Memory B cell (primary cell): ENCODE data around the gene EYS.

Source experiments
- ATAC-seq: fragments of 150-1000 bp; cut with Tn5 transposase; 2 replicates; pipeline ENCODE4 v1.10.0; 2021; ENCODE audit warnings: low read depth, mild to moderate bottlenecking, moderate library complexity
- DNase-seq, 2 donors: peaks; one replicate each; pipeline ENCODE4 v3.0.0; 2022; ENCODE audit warnings: low spot score in 2 of 2
- H3K27ac Mint-ChIP-seq: one replicate; pipeline ENCODE4 v1.8.0; 2022; ENCODE audit warnings: mild to moderate bottlenecking, moderate library complexity, mixed read lengths
- H3K27me3 Mint-ChIP-seq: one replicate; pipeline ENCODE4 v1.8.0; 2022; ENCODE audit warnings: mixed read lengths
- H3K36me3 Mint-ChIP-seq: one replicate; pipeline ENCODE4 v1.8.0; 2022; ENCODE audit warnings: mild to moderate bottlenecking, mixed read lengths
- H3K4me1 Mint-ChIP-seq: one replicate; pipeline ENCODE4 v1.8.0; 2022; ENCODE audit warnings: mixed read lengths
- H3K4me3 Mint-ChIP-seq: one replicate; pipeline ENCODE4 v1.8.0; 2022; ENCODE audit warnings: mild to moderate bottlenecking, moderate library complexity, mixed read lengths
- H3K9me3 Mint-ChIP-seq: one replicate; pipeline ENCODE4 v1.8.0; 2022; ENCODE audit warnings: mixed read lengths

EYS gene

DNA sequence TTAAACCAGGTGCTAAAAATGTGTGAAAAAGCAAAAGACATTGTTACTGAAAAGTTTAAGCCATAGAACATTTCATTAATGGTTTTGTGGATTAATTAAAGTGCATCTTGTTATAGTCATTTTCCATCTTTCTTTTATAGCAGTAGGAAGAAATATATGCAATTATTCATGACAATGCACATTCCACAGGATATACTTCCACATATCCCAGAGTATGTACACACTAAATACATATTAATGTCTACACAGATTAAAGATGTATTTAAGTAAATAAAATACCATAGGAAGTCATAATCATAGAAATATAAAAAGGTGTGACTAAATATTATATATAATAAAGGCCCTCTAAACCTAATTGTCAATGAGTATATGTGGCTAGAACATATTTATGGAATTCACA, 1492.7 kb downstream of the EYS start:
- Mint-ChIP-seq H3K4me1 (no peaks in the 10 kb centered on the region), H3K4me3 (no peak overlapping the region), H3K9me3 (peaks cover 2% of the 10 kb centered on the region), H3K27me3 (no peaks in the 10 kb centered on the region), H3K27ac (no peak overlapping the region), H3K36me3 (no peaks in the 10 kb centered on the region)
- no peak for ATAC-seq
- no peak for DNase-seq

- H3K4me3 Mint-ChIP-seq: no peak overlapping the region
Observed at GRCh38 chr6:64213697-64214096, 1493.3 kb downstream of the EYS start.

DNA sequence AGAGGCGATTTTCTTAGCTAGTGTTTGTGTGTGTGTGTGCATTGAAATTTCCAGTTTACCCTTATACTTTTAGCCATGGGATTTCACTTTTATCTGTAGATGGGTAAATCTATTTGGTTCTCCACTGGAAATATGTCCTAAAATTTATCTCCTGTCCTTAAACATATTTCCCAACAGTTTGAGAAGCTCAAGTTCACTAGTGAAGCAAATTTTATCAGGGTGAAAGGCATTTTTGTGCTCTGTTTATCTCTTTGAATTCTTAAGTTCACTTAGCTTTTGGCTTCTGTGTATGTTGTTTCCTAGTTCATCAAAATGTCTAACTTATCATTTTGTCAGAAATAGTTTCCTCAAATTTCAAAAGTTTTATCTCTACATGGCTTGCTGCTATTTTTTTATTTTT, 1509.8 kb downstream of the EYS start:
- no peak overlapping the region for H3K27ac Mint-ChIP-seq
- H3K9me3 Mint-ChIP-seq: peaks cover 5% of the 10 kb centered on the region
- H3K36me3 Mint-ChIP-seq: no peaks in the 10 kb centered on the region
- ATAC-seq (no peak), DNase-seq (no peak)
- no peaks in the 10 kb centered on the region for H3K4me1 Mint-ChIP-seq
- no peaks in the 10 kb centered on the region for H3K27me3 Mint-ChIP-seq
- no peak overlapping the region for H3K4me3 Mint-ChIP-seq

More at GRCh38 chr6:64213697-64214096, 1493.3 kb downstream of the EYS start:
- no peaks in the 10 kb centered on the region for H3K27me3 Mint-ChIP-seq
- DNase-seq (no peak), ATAC-seq (no peak)
- H3K4me1 Mint-ChIP-seq: no peaks in the 10 kb centered on the region
- no peak overlapping the region for H3K27ac Mint-ChIP-seq
- no peaks in the 10 kb centered on the region for H3K9me3 Mint-ChIP-seq
- H3K36me3 Mint-ChIP-seq: no peaks in the 10 kb centered on the region

DNA sequence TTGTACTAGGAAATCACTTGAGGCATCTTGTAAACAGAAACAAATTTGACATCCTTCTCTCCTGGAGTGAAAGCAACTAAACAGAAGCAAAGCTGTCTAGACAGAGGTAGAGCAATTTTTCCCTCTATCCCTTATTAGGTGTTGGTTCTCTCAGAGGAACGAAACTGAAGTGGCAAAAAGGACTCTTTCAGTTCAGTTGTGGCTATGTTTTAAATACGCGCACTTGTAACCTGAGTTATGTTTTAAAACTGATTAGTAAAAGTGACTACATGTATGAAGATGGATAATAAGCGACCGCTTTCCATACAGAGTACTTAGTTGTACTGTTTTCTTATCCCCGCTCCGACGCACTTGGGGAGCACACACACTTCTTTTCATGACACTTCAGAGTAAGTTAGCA, 1520.4 kb downstream of the EYS start:
- no peak overlapping the region for H3K27ac Mint-ChIP-seq

DNA sequence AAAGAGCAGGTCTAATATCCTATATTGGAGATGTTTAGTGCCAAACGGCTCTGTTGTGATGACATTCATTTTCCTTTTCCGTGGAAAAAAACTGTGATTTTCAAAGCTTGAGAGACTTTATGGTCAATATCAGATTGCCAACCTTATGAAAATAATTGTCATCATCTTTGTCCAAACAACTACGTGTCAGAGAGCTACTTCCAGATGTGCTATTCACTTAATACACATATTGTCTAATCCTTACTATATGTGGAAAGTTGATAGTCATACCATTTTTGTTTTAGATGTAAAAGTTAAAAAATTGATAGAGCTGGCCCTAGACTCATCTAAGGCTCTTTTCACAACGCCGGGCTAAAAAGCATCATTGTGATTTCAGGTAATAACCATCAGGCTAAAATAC, 1521.4 kb downstream of the EYS start:
- no peak for ATAC-seq
- Mint-ChIP-seq H3K36me3 (no peaks in the 10 kb centered on the region), H3K4me3 (no peak overlapping the region), H3K27me3 (no peaks in the 10 kb centered on the region), H3K4me1 (no peaks in the 10 kb centered on the region), H3K9me3 (peaks cover 6% of the 10 kb centered on the region), H3K27ac (no peak overlapping the region)
- DNase-seq: no peak

More for the DNA sequence above, 1520.4 kb downstream of the EYS start:
- Mint-ChIP-seq H3K27me3 (no peaks in the 10 kb centered on the region), H3K4me1 (no peaks in the 10 kb centered on the region), H3K4me3 (no peak overlapping the region), H3K36me3 (no peaks in the 10 kb centered on the region), H3K9me3 (peaks cover 6% of the 10 kb centered on the region)
- ATAC-seq (no peak), DNase-seq (no peak)

DNA sequence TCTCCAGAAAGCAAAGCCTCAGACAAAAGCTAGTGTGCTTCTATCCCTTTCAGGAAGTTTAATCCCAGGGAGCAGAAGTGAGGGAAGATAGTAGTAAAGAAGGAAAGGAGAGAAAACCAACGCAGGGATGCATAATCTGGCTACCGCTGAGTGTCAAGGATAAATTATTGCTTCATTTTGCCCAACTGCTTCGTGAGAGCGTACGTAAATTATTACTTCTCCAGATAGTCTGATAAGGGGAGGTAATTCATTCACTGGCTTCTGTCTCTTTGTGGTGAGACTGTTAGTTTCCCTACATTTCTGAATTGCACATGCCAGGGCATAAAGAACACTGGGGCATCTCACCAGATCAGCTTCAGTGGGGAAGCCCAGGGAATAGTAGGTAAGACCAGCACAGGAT, 1531.7 kb downstream of the EYS start:
- no peak overlapping the region for H3K4me3 Mint-ChIP-seq
- H3K27me3 Mint-ChIP-seq: no peaks in the 10 kb centered on the region
- no peaks in the 10 kb centered on the region for H3K36me3 Mint-ChIP-seq
- peaks cover 3% of the 10 kb centered on the region for H3K9me3 Mint-ChIP-seq
- no peak overlapping the region for H3K27ac Mint-ChIP-seq
- ATAC-seq (no peak), DNase-seq (no peak)
- H3K4me1 Mint-ChIP-seq: no peaks in the 10 kb centered on the region

DNA sequence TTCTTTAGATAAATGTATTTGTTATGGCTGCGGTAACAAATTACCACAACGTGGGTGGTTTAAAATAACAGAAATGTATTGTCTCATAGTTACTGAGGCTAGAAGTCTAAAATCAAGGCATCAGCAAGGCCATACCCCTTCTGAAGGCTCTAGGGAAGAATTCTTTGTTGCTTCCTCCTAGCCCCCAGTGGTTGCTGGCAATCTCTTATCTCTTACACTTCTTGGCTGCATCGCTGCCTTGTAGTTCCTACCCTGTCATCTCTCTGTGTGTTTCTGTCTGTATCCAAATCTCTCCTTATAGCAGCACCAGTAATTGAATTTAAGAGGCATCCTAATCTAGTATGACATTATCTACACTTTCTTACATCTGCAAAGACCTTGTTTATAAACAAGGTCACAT, 1536.7 kb downstream of the EYS start:
- no peak overlapping the region for H3K27ac Mint-ChIP-seq
- no peaks in the 10 kb centered on the region for H3K36me3 Mint-ChIP-seq
- peaks cover 2% of the 10 kb centered on the region for H3K9me3 Mint-ChIP-seq
- DNase-seq (no peak), ATAC-seq (no peak)
- H3K4me3 Mint-ChIP-seq: no peak overlapping the region
- no peaks in the 10 kb centered on the region for H3K4me1 Mint-ChIP-seq
- H3K27me3 Mint-ChIP-seq: no peaks in the 10 kb centered on the region

GRCh38 chr6:64160486-64160885, 1546.5 kb downstream of the EYS start:
- H3K36me3 Mint-ChIP-seq: no peaks in the 10 kb centered on the region
- no peaks in the 10 kb centered on the region for H3K27me3 Mint-ChIP-seq
- no peak for ATAC-seq

GRCh38 chr6:64155063-64155462, 1552.0 kb downstream of the EYS start:
- no peaks in the 10 kb centered on the region for H3K4me1 Mint-ChIP-seq
- no peaks in the 10 kb centered on the region for H3K27me3 Mint-ChIP-seq
- no peak overlapping the region for H3K4me3 Mint-ChIP-seq
- DNase-seq (no peak), ATAC-seq (no peak)
- H3K27ac Mint-ChIP-seq: no peak overlapping the region
- H3K9me3 Mint-ChIP-seq: peaks cover 5% of the 10 kb centered on the region
- no peaks in the 10 kb centered on the region for H3K36me3 Mint-ChIP-seq

More at GRCh38 chr6:64160486-64160885, 1546.5 kb downstream of the EYS start:
- Mint-ChIP-seq H3K27ac (no peak overlapping the region), H3K4me1 (no peaks in the 10 kb centered on the region), H3K4me3 (no peak overlapping the region), H3K9me3 (peaks cover 4% of the 10 kb centered on the region)
- DNase-seq: no peak

DNA sequence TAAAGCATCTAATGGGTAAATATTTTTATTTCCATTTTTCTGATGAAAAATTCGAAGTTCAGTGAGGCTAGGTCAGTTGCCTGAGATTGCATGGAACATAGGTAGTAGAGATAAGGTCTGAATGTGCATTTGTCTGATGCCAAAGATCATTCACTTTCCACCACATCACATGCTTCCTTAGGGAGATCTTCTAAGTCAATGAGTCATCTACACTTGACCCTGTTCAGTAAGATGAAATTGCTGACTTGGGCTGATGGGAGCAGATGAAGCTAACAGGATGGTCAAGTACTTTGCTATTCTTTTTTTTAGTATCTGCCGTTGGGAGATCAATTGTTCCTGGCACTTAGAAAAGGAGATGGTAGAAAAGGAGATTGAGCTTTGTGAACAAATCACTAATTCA, 1560.2 kb downstream of the EYS start:
- H3K4me1 Mint-ChIP-seq: no peaks in the 10 kb centered on the region
- no peaks in the 10 kb centered on the region for H3K27me3 Mint-ChIP-seq
- H3K27ac Mint-ChIP-seq: no peak overlapping the region
- ATAC-seq (no peak), DNase-seq (no peak)
- H3K4me3 Mint-ChIP-seq: no peak overlapping the region
- H3K36me3 Mint-ChIP-seq: no peaks in the 10 kb centered on the region
- peaks cover 3% of the 10 kb centered on the region for H3K9me3 Mint-ChIP-seq

- H3K27ac Mint-ChIP-seq: no peak overlapping the region
- no peaks in the 10 kb centered on the region for H3K4me1 Mint-ChIP-seq
- H3K9me3 Mint-ChIP-seq: peaks cover 3% of the 10 kb centered on the region
- no peaks in the 10 kb centered on the region for H3K36me3 Mint-ChIP-seq
- DNase-seq (no peak), ATAC-seq (no peak)
- H3K27me3 Mint-ChIP-seq: no peaks in the 10 kb centered on the region
- H3K4me3 Mint-ChIP-seq: no peak overlapping the region
Observed at GRCh38 chr6:64146094-64146493, 1560.9 kb downstream of the EYS start.

- DNase-seq: no peak
- no peak for ATAC-seq
- Mint-ChIP-seq H3K36me3 (no peaks in the 10 kb centered on the region), H3K4me1 (no peaks in the 10 kb centered on the region), H3K27ac (no peak overlapping the region), H3K4me3 (no peak overlapping the region), H3K9me3 (peaks cover 3% of the 10 kb centered on the region), H3K27me3 (no peaks in the 10 kb centered on the region)
Observed at GRCh38 chr6:64145658-64146057, 1561.4 kb downstream of the EYS start.

DNA sequence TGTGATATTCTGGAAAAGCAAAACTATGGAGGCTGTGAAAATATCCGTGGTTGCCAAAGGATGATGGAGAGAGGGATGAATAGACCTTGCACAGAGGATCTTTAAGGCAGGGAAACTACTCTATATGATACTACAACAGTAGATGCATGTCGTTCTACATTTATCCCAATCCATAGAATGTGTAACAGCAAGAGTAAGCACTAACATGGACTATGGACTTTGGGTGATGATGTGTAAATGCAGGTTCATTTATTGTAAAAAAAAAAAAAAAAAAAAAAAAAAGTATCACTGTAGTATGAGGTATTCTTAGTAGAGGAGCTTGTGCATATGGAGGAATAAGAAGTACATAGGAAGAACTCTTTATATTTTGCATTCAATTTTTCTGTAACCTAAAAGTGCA, 1563.9 kb downstream of the EYS start:
- H3K27me3 Mint-ChIP-seq: no peaks in the 10 kb centered on the region
- no peak for DNase-seq
- H3K4me3 Mint-ChIP-seq: no peak overlapping the region
- no peak overlapping the region for H3K27ac Mint-ChIP-seq
- H3K9me3 Mint-ChIP-seq: peaks cover 5% of the 10 kb centered on the region
- ATAC-seq: no peak
- no peaks in the 10 kb centered on the region for H3K4me1 Mint-ChIP-seq
- no peaks in the 10 kb centered on the region for H3K36me3 Mint-ChIP-seq

- Mint-ChIP-seq H3K36me3 (no peaks in the 10 kb centered on the region), H3K9me3 (peaks cover 6% of the 10 kb centered on the region), H3K4me3 (no peak overlapping the region), H3K27me3 (no peaks in the 10 kb centered on the region), H3K4me1 (no peaks in the 10 kb centered on the region), H3K27ac (no peak overlapping the region)
- DNase-seq (no peak), ATAC-seq (no peak)
Observed at GRCh38 chr6:64141680-64142079, 1565.3 kb downstream of the EYS start.

GRCh38 chr6:64128301-64129024, 1578.6 kb downstream of the EYS start:
- H3K4me3 Mint-ChIP-seq: no peak overlapping the region
- H3K27me3 Mint-ChIP-seq: no peaks in the 10 kb centered on the region
- H3K36me3 Mint-ChIP-seq: no peaks in the 10 kb centered on the region
- no peaks in the 10 kb centered on the region for H3K4me1 Mint-ChIP-seq
- H3K9me3 Mint-ChIP-seq: peaks cover 5% of the 10 kb centered on the region
- H3K27ac Mint-ChIP-seq: no peak overlapping the region
- ATAC-seq (no peak), DNase-seq (no peak)
